ENCODE measurements around the gene AHNAK2.

The AHNAK2 gene

DNA sequence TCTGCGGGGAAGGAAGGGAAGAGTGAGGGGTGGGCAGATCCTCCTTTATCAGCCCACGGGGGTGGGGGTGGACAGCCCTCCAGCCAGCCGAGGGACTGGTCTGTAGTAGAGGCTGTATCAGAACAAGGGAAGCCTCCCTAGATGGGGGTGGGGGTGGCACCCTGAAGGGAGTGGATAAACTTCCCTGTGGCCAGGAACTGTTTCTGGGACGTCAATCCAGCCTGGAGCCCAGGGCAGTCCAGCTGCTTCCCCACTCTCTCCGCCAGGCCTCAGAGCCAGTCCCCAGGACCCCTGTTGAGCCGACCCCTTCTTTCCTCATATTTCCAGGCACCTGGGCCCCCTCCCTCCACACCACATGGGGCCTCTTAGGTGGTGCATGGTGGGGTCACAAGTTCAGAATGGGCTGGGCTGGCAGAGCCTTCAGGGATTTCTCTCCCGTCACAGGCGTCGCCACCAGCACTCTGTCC is 46.8 kb downstream of the AHNAK2 start:
- Histone ChIP-seq H3K36me3 (no peaks in the 10 kb centered on the region), H3K27ac (peak overlapping the region; percentile 38; the same call in 1 of the 2 replicates), H3K9me3 (ENCODE audit: severe bottlenecking) (no peaks in the 10 kb centered on the region), H3K4me3 (ENCODE audit: low read depth, low read length) (no peak overlapping the region), H3K27me3 (ENCODE audit: insufficient read depth, low read depth, severe bottlenecking) (no peaks in the 10 kb centered on the region)
- TF ChIP-seq, protein P1, sequence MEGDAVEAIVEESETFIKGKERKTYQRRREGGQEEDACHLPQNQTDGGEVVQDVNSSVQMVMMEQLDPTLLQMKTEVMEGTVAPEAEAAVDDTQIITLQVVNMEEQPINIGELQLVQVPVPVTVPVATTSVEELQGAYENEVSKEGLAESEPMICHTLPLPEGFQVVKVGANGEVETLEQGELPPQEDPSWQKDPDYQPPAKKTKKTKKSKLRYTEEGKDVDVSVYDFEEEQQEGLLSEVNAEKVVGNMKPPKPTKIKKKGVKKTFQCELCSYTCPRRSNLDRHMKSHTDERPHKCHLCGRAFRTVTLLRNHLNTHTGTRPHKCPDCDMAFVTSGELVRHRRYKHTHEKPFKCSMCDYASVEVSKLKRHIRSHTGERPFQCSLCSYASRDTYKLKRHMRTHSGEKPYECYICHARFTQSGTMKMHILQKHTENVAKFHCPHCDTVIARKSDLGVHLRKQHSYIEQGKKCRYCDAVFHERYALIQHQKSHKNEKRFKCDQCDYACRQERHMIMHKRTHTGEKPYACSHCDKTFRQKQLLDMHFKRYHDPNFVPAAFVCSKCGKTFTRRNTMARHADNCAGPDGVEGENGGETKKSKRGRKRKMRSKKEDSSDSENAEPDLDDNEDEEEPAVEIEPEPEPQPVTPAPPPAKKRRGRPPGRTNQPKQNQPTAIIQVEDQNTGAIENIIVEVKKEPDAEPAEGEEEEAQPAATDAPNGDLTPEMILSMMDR (IDR thresholded peaks at IDR 0.05; ENCODE audit: low read depth, low read length) = no peak
- no peak for DNase-seq

- H3K36me3 ChIP-seq = no peaks in the 10 kb centered on the region
- H3K27me3 ChIP-seq (ENCODE audit: insufficient read depth, low read depth, severe bottlenecking) = no peaks in the 10 kb centered on the region
- TF ChIP-seq, protein P1 (IDR thresholded peaks at IDR 0.05; ENCODE audit: low read depth, low read length) = no peak
- no peak overlapping the region for H3K4me3 ChIP-seq (ENCODE audit: low read depth, low read length)
- peak; percentile 82 for DNase-seq
- H3K27ac ChIP-seq = no peak overlapping the region; the same call in 1 of the 2 replicates
- H3K9me3 ChIP-seq (ENCODE audit: severe bottlenecking) = no peaks in the 10 kb centered on the region
Observed at GRCh38 chr14:104930526-104931303, 47.5 kb downstream of the AHNAK2 start.

DNA sequence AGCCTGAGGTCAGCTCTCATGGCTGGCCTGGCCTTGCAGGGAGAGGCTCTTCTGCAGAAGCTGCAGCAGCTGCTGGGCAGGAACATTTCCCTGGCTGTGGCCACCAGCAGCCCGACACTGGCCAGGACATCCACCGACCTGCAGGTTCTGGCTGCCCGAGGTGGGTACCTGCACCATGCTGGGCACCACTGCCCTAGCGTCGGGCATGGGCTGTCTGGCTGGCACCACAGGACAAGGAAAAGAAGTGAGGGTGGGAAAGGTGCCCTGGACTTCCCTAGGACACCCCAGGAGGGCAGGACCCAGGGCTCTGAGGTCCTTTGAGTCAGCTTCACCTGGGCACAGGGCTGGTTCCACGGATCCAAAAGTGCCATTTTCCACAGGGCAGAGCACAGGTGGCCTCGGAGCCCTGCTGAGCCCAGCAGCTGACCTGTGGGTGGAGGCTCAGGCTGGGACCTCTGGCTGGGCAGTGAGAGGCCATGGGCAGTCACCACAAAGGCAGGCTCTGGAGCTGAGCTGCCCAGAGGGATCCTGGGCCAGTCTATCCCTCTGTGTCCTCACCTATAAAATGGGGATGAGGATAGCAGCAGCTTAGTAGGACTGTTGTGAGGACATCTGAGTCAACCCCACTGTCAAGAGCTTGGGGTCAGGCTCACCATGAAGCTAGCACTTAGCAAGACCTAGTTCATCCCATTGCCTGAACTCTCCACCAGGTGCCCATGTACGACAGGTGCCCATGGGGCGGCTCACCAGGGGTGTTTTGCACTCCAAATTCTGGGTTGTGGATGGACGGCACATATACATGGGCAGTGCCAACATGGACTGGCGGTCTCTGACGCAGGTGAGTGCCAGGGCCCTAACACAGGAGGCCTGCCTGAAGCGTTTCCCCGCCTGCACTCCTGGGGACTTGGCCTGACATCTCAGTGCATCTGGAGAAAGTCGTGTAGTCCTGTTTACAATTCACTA is 48.6 kb downstream of the AHNAK2 start:
- H3K9me3 ChIP-seq (ENCODE audit: severe bottlenecking) = peaks cover under 1% of the 10 kb centered on the region
- TF ChIP-seq, protein P1 (IDR thresholded peaks at IDR 0.05; ENCODE audit: low read depth, low read length) = no peak
- H3K4me3 ChIP-seq (ENCODE audit: low read depth, low read length) = no peak overlapping the region
- DNase-seq = no peak
- no peaks in the 10 kb centered on the region for H3K27me3 ChIP-seq (ENCODE audit: insufficient read depth, low read depth, severe bottlenecking)
- no peak overlapping the region for H3K27ac ChIP-seq
- no peaks in the 10 kb centered on the region for H3K36me3 ChIP-seq

DNA sequence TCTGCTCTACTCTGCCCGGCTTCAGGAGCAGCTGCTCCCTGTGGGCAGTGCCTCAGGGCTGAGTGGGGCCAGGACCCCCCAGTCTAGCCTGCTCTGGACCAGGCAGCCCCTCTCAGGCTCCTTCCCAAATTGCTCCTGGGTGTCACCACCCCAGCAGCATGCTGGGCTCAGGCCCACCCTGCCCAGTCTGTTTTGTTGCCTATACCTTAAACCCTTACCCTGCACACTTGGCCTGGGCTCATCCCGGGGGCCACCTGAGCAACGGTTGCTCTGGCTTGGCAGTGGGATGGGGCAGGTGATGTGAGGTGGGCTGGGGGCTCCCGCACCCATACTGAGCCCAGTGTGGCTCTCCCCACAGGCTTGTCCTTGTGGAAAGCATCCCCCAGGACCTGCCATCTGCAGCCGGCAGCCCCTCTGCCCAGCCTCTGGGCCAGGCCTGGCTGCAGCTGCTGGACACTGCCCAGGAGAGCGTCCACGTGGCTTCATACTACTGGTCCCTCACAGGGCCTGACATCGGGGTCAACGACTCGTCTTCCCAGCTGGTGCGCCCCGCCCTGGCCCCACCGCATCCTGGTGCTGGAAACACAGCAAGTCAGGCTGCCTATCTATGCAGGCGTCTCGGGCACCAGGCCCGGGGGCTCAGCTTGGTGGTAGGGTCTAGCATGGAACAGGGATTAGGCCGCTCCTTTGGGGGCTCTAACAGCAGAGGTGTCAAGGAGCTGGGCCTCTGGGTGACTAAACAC is 49.6 kb downstream of the AHNAK2 start:
- no peak for DNase-seq
- no peaks in the 10 kb centered on the region for H3K27me3 ChIP-seq (ENCODE audit: insufficient read depth, low read depth, severe bottlenecking)
- H3K9me3 ChIP-seq (ENCODE audit: severe bottlenecking) = peaks cover 7% of the 10 kb centered on the region
- H3K36me3 ChIP-seq = no peaks in the 10 kb centered on the region
- H3K27ac ChIP-seq = no peak overlapping the region
- TF ChIP-seq, protein P1 (IDR thresholded peaks at IDR 0.05; ENCODE audit: low read depth, low read length) = no peak
- H3K4me3 ChIP-seq (ENCODE audit: low read depth, low read length) = no peak overlapping the region

- Histone ChIP-seq H3K4me3 (ENCODE audit: low read depth, low read length) (no peak overlapping the region), H3K36me3 (no peaks in the 10 kb centered on the region), H3K27ac (no peak overlapping the region), H3K9me3 (ENCODE audit: severe bottlenecking) (peaks cover 7% of the 10 kb centered on the region), H3K27me3 (ENCODE audit: insufficient read depth, low read depth, severe bottlenecking) (no peaks in the 10 kb centered on the region)
- TF ChIP-seq, protein P1 (IDR thresholded peaks at IDR 0.05; ENCODE audit: low read depth, low read length) = peak; percentile 30; the same call in 1 of the 2 replicates
- peak; percentile 49 for DNase-seq
Observed at GRCh38 chr14:104927901-104928300, 50.3 kb downstream of the AHNAK2 start.

Measured in WERI-Rb-1 (cell line).